ENCODE data around the gene PRR19.

DNA sequence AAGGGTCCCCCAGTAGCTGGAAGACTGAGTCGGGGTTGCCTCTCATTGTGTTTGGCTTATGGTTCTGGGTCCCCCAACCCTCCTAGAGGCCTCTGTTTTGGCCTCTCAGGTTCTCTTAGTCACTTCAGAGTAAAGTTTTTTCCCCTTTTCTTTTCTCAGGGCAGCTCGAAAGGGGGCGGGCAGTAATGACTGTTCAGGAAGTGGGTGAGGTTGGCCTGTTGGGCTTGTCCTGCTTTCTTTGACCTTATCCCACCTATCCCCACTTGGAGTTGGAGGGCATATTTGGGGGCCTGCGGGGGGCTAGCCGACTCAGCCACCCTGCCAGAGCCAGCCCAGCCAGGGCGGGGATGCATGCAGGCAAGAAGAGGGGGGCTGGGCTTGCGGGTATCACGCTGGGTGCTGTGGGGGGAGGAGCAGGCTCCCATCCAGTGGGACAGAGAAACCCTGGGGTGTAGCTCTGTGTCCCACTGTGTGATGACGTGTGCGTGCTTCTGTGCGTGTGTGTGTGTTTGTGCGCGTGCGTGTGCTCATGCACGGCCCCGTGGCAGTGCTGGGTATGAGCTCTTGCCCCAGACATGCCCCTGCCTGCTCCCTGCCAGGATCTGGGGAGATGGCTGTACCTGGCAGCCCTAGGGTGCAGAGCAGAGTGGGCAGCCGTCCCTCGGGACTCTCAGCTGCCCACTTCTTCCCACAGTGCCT is 31.4 kb upstream of the PRR19 start:
- TF ChIP-seq SUZ12 (IDR thresholded peaks at IDR 0.05; ENCODE audit: extremely low read depth, insufficient read depth, insufficient read length): no peak
- no peak for TF ChIP-seq ZNF274 (IDR thresholded peaks at IDR 0.05; ENCODE audit: low read depth, low read length)
